ENCODE measurements around the gene RBM8A.

Gene RBM8A

DNA sequence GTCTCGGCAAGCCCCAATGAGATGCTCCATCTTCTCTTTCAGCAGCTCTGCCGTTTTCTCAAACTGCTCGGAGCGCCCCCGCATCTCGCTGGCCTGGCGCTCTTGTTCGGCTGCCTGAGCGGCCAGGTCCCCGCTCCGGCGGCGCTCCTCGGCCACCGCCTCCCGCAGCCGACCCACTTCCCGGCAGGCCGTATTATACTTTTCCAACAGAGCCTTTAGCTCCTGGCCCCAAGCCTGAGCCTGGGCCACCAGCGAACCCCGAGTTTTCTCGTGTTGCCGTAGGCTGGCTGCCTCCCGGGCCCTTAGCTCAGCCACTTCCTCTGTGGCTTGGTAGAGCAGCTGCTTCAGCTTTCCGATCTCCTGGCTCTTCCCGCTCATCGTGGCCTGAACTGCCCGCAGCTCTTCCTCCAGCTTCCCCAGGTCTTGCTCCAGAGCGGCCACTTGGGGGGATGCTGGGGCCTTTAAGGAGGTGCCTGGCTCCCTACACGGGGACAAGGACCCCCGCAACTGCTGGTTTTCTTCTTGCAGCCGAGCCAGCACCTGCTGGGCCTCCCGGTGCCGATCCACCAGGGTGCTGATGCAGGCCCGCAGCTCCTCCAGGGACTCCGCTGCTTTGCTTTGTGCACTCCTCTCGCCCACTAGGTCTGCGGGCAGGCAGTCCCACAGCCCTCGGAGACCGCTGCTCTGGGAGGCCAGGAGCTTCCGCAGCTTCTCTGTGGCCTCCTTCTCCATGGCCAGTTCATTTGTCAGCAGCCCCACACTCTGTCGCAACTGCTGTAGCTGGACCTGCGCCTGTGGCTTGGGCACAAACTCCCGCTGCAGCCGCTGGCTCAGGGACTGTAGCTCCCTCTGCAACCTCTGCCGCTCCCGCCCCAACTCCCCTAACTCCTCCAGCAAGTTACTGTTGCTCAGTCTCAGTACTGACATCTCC lies 55.0 kb downstream of the RBM8A start:
- peak; percentile 28 to 30 for DNase-seq
